Endothelial cell of umbilical vein (primary cell): ENCODE data around the gene CNKSR2. TPM values are rescaled to one million over a fixed set of nuclear protein-coding genes. Genes with fewer than 3 reads are reported as not detected.
A peak's percentile ranks its signal among the peaks of the same experiment; 100 is the strongest.

Source experiments
- Bru-seq: library from RNA; stranded (reverse); fragments of 400-500 nt; gene quantifications from one replicate; lab custom pipeline; 2021; lab: Mats Ljungman, UMichigan
- BruChase-seq, 2 experiments: library from RNA; stranded (reverse); fragments of 400-500 nt; gene quantifications; one replicate each; lab custom pipeline; 2021; lab: Mats Ljungman, UMichigan
- BruUV-seq: library from RNA; stranded (reverse); fragments of 400-500 nt; replicated peaks from 2 replicates; lab custom pipeline; 2021; lab: Mats Ljungman, UMichigan
- CTCF ChIA-PET: fragments of 300-600, 350-600 bp; sonication (Branson Sonifier 250); formaldehyde crosslinking; loops from one replicate; lab custom pipeline; 2021; ENCODE audit warnings: antibody characterized with exemption, inconsistent platforms; lab: Charles Lee
- POLR2A ChIA-PET: fragments of 300-600, 350-600 bp; sonication (Branson Sonifier 250); formaldehyde crosslinking; loops from one replicate; lab custom pipeline; 2021; ENCODE audit warnings: antibody characterized with exemption, inconsistent platforms; lab: Charles Lee
- DNase-seq: peaks from one replicate; pipeline ENCODE4 v3.0.0-alpha.2; 2011; ENCODE audit warnings: low read depth, low spot score
- FAIRE-seq: peaks from 2 replicates; lab custom pipeline; 2011; peaks lifted over from hg19 to GRCh38; lab: Jason Lieb, UNC
- H2AFZ ChIP-seq: 2 replicates; pipeline ENCODE4 v1.6.0; 2012; ENCODE audit warnings: low read depth, low read length, control low read depth, inconsistent platforms
- H3K27ac ChIP-seq: 2 replicates; pipeline ENCODE4 v1.5.1; 2011; ENCODE audit warnings: low read depth, mild to moderate bottlenecking, control low read depth, low read length, moderate library complexity; ENCODE audit not compliant: insufficient read depth
- H3K27me3 ChIP-seq, 2 experiments: 2 replicates each; pipeline versions ENCODE4 v1.6.0 to v1.6.1; 2011; ENCODE audit warnings: low read length in 2 of 2, mixed read lengths in 1 of 2; ENCODE audit not compliant: control insufficient read depth in 2 of 2, insufficient read depth in 2 of 2
- H3K36me3 ChIP-seq, 2 experiments: 2 replicates in 1 of 2; 3 replicates in 1 of 2; pipeline ENCODE4 v1.5.1; 2011; ENCODE audit warnings: low read length in 2 of 2, mild to moderate bottlenecking in 1 of 2, moderate library complexity in 1 of 2; ENCODE audit not compliant: control insufficient read depth in 2 of 2, insufficient read depth in 2 of 2; ENCODE audit errors: extremely low read depth in 1 of 2
- H3K4me1 ChIP-seq: 3 replicates; pipeline ENCODE4 v1.5.1; 2011; ENCODE audit warnings: mild to moderate bottlenecking, low read length; ENCODE audit not compliant: control insufficient read depth, insufficient read depth; ENCODE audit errors: extremely low read depth
- H3K4me2 ChIP-seq: 2 replicates; pipeline ENCODE4 v1.6.1; 2011; ENCODE audit warnings: low read length, control low read depth, mixed read lengths; ENCODE audit not compliant: insufficient read depth
- H3K4me3 ChIP-seq, 3 experiments: fragments of 200-600 bp in 1 of 3; sonication (generic), shearing (Covaris generic) in 1 of 3; replicated peaks in 1 of 3; 2 replicates each; pipeline ENCODE4 v1.5.1; 2011 to 2016; ENCODE audit warnings: control low read depth in 3 of 3, low read length in 3 of 3, mild to moderate bottlenecking in 2 of 3, inconsistent platforms in 1 of 3, low read depth in 1 of 3, moderate library complexity in 1 of 3; ENCODE audit not compliant: insufficient read depth in 1 of 3
- H3K79me2 ChIP-seq: 2 replicates; pipeline ENCODE4 v1.6.0; 2012; ENCODE audit warnings: low read length, inconsistent platforms; ENCODE audit not compliant: control insufficient read depth, insufficient read depth
- H3K9ac ChIP-seq: replicated peaks from 2 replicates; pipeline ENCODE3; 2011; ENCODE audit warnings: low read length, control low read depth; ENCODE audit not compliant: insufficient read depth; ENCODE audit errors: extremely low read depth
- H3K9me1 ChIP-seq: replicated peaks from 3 replicates; pipeline ENCODE4 v1.6.0; 2011; ENCODE audit warnings: mild to moderate bottlenecking, low read length; ENCODE audit not compliant: control insufficient read depth, insufficient read depth; ENCODE audit errors: extremely low read depth
- H3K9me3 ChIP-seq: replicated peaks from 2 replicates; pipeline ENCODE4 v1.5.1; 2012; ENCODE audit warnings: low read length, inconsistent platforms; ENCODE audit not compliant: control insufficient read depth, insufficient read depth
- H4K20me1 ChIP-seq: replicated peaks from 2 replicates; pipeline ENCODE3; 2011; ENCODE audit warnings: mild to moderate bottlenecking, low read length; ENCODE audit not compliant: control insufficient read depth, insufficient read depth; ENCODE audit errors: extremely low read depth
- EZH2 ChIP-seq: IDR thresholded peaks from 2 replicates; pipeline ENCODE4 v1.6.1; 2012; ENCODE audit warnings: borderline replicate concordance, low read depth, mild to moderate bottlenecking, moderate library complexity, low read length, inconsistent platforms; ENCODE audit not compliant: severe bottlenecking
- FOS ChIP-seq: IDR thresholded peaks from 2 replicates; pipeline ENCODE4 v1.6.1; 2011; ENCODE audit warnings: mild to moderate bottlenecking, low read length, moderate library complexity, borderline replicate concordance; ENCODE audit not compliant: insufficient read depth
- GATA2 ChIP-seq: IDR thresholded peaks from 2 replicates; pipeline ENCODE4 v1.7.0; 2011; ENCODE audit warnings: low read depth, mild to moderate bottlenecking, moderate library complexity, mixed read lengths, low read length; ENCODE audit not compliant: insufficient read length, insufficient read depth
- JUN ChIP-seq: IDR thresholded peaks from 2 replicates; pipeline ENCODE4 v1.6.1; 2011; ENCODE audit warnings: borderline replicate concordance, low read depth; ENCODE audit not compliant: insufficient read length, insufficient read depth
- MAX ChIP-seq: IDR thresholded peaks from 2 replicates; pipeline ENCODE4 v1.6.1; 2011; ENCODE audit not compliant: insufficient read depth, insufficient read length
- MYC ChIP-seq: IDR thresholded peaks from one replicate; pipeline ENCODE4 v1.6.1; 2011; ENCODE audit warnings: mild to moderate bottlenecking, low read depth, low read length
- POLR2A ChIP-seq: IDR thresholded peaks from 2 replicates; pipeline ENCODE4 v1.6.1; 2012; ENCODE audit warnings: low read depth, mild to moderate bottlenecking, control low read depth, low read length
- POLR2AphosphoS5 ChIP-seq: IDR thresholded peaks from 2 replicates; pipeline ENCODE4 v1.6.1; 2012; ENCODE audit warnings: low read depth, mild to moderate bottlenecking, control low read depth, low read length, moderate library complexity; ENCODE audit not compliant: insufficient read depth
- dilution Hi-C: fragments of 300-500 bp; cut with MboI; formaldehyde crosslinking; loops from one replicate; pipeline ENCODE4 v1.15.0; 2019; ENCODE audit warnings: low sequenced_read_pairs; ENCODE audit not compliant: extremely low pct_ligation_motif_present
- intact Hi-C: fragments of 100-400 bp; cut with micrococcal nuclease; formaldehyde crosslinking; loops from one replicate; pipeline ENCODE4 v1.10.0; 2022
- long read RNA-seq: library from polyadenylated mRNA; stranded (forward); transcript quantifications from one replicate; pipeline ENCODE4 v2.0.0, GENCODE V29; 2021
- polyA minus RNA-seq, 3 experiments: library from RNA; depleted of rRNA, polyadenylated mRNA; stranded (reverse); fragments of >200 nt; gene quantifications; 1 replicate in 1 of 3; 2 replicates in 2 of 3; pipeline ENCODE4 v1.2.3, GENCODE V29; 2011
- polyA plus RNA-seq, 4 experiments: library from polyadenylated mRNA; depleted of rRNA in 3 of 4; stranded (reverse) in 3 of 4; unstranded in 1 of 4; fragments of >200 nt; gene quantifications; 2 replicates each; pipeline versions ENCODE4 v1.2.1 to v1.2.3, GENCODE V29; 2011 to 2012; ENCODE audit warnings: missing spikeins in 1 of 4
- total RNA-seq: library from RNA; stranded (reverse); gene quantifications from 2 replicates; pipeline ENCODE4 v1.2.3, GENCODE V29; 2021
- TF ChIP-seq, protein P1 (sequence below), 2 donors: IDR thresholded peaks; 1 replicate in 1 of 2; 2 replicates in 1 of 2; pipeline ENCODE4 v1.5.1; 2011; ENCODE audit warnings: low read length in 2 of 2, mild to moderate bottlenecking in 2 of 2, moderate library complexity in 2 of 2, control low read depth in 1 of 2, inconsistent platforms in 1 of 2, low read depth in 1 of 2; ENCODE audit not compliant: insufficient read depth in 1 of 2; ENCODE audit errors: extremely low read depth in 1 of 2

CNKSR2 gene
- 0.13 and 0.48 TPM in 2 replicates for total RNA-seq
- polyA plus RNA-seq: not detected in 2 replicates
- polyA plus RNA-seq (2011; cell fraction: cytosol; rRNA removed): 0.03 TPM in 1 of 2 replicates, not detected in the other
- 0.06 and 0.16 TPM in 2 replicates for polyA plus RNA-seq (2011; cell fraction: nucleus; rRNA removed)
- polyA plus RNA-seq (2012): not detected in 2 replicates
- polyA minus RNA-seq: not detected in 2 replicates
- polyA minus RNA-seq (2011; cell fraction: cytosol; rRNA and poly(A)+ RNA removed): not detected
- 0.10 and 0.19 TPM in 2 replicates for polyA minus RNA-seq (2011; cell fraction: nucleus; rRNA and poly(A)+ RNA removed)
- percentile 10 among the genes with signal in this experiment for Bru-seq, nascent RNA
- percentile 4 among the genes with signal in this experiment for BruChase-seq, experiment 1, labeled RNA remaining after a 6-hour chase
- percentile 10 among the genes with signal in this experiment for BruChase-seq, experiment 2, labeled RNA remaining after a 2-hour chase
- long read RNA-seq: 0 reads

- Histone ChIP-seq H3K9ac (no peak within 1 kb of the TSS), H3K36me3 (no peaks in the 10 kb centered on the region), H3K4me1 (peaks cover 3% of the 10 kb centered on the region), H3K27me3 (peaks cover 14 to 36% of the 10 kb centered on the region in 2 experiments), H3K9me1 (no peaks in the 10 kb centered on the region), H3K9me3 (no peaks in the 10 kb centered on the region), H3K4me2 (peak within 1 kb of the TSS; percentile 47), H3K27ac (no peak within 1 kb of the TSS), H3K79me2 (no peaks in the 10 kb centered on the region), H4K20me1 (no peaks in the 10 kb centered on the region), H2AFZ (peak within 1 kb of the TSS; percentile 44), H3K4me3 (peak within 1 kb of the TSS in 1 of 3 experiments; percentile 34)
- peak; percentile 5 for DNase-seq
- no TSS peak for BruUV-seq
- intact Hi-C loops (loop anchor here (10.0 kb wide), 1 partner anchor 600 kb away; no protein-coding TSS in a partner anchor), dilution Hi-C loops (no loop called here)
- TF ChIP-seq MAX: no peak
- TF ChIP-seq EZH2: peak; percentile 86
- no peak for TF ChIP-seq GATA2
- ChIA-PET POLR2A (no interaction called here), CTCF (interaction anchor here (1.0 kb wide), 1 partner anchor 9 kb away, joined by 3 read pairs; no protein-coding TSS in a partner anchor)
- no peak for FAIRE-seq
Measured at GRCh38 chrX:21374163-21374993, at the start of gene CNKSR2. Gene CNKSR2 (plus strand): TSS chrX:21374418. CDS start chrX:21374898, 480 bp downstream.

DNA sequence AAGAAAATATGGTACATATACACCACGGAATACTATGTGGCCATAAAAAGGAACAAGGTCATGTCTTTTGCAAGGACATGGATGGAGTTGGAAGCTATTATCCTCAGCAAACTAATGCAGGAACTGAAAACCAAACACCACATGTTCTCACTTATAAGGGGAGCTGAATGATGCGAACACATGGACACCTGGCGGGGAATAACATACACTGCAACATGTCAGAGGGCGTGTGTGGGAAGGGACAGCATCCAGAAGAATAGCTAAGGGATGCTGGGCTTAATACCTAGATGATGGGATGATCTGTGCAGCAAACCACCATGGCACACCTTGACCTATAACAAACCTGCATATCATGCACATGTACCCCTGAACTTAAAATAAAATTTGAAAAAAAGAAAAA lies 19.5 kb upstream of the CNKSR2 start:
- FAIRE-seq (peak; percentile 24), DNase-seq (no peak)
- H3K36me3 ChIP-seq: no peaks in the 10 kb centered on the region
- H3K27me3 ChIP-seq: no peaks in the 10 kb centered on the region
- no peaks in the 10 kb centered on the region for H4K20me1 ChIP-seq
- no peaks in the 10 kb centered on the region for H3K9me3 ChIP-seq
- H3K4me3 ChIP-seq: no peak overlapping the region
- ChIA-PET CTCF (no interaction called here), POLR2A (no interaction called here)
- no TSS peak for BruUV-seq
- no peak overlapping the region for H3K4me2 ChIP-seq
- no peak overlapping the region for H3K9ac ChIP-seq
- TF ChIP-seq, protein P1, sequence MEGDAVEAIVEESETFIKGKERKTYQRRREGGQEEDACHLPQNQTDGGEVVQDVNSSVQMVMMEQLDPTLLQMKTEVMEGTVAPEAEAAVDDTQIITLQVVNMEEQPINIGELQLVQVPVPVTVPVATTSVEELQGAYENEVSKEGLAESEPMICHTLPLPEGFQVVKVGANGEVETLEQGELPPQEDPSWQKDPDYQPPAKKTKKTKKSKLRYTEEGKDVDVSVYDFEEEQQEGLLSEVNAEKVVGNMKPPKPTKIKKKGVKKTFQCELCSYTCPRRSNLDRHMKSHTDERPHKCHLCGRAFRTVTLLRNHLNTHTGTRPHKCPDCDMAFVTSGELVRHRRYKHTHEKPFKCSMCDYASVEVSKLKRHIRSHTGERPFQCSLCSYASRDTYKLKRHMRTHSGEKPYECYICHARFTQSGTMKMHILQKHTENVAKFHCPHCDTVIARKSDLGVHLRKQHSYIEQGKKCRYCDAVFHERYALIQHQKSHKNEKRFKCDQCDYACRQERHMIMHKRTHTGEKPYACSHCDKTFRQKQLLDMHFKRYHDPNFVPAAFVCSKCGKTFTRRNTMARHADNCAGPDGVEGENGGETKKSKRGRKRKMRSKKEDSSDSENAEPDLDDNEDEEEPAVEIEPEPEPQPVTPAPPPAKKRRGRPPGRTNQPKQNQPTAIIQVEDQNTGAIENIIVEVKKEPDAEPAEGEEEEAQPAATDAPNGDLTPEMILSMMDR (IDR thresholded peaks at IDR 0.05; ENCODE audit: extremely low read depth in 1 of 2, insufficient read depth in 1 of 2, low read depth in 1 of 2, low read length in 2 of 2): no peak
- TF ChIP-seq POLR2A: no peak
- TF ChIP-seq FOS: no peak
- TF ChIP-seq POLR2AphosphoS5: no peak
- TF ChIP-seq GATA2: no peak
- no peak for TF ChIP-seq JUN
- TF ChIP-seq MAX: no peak
- TF ChIP-seq MYC: no peak
- TF ChIP-seq EZH2: no peak
- intact Hi-C loops: no loop called here
- H3K27ac ChIP-seq: no peak overlapping the region
- H3K9me1 ChIP-seq: no peaks in the 10 kb centered on the region
- dilution Hi-C loops: no loop called here
- H3K4me1 ChIP-seq: no peaks in the 10 kb centered on the region
- no peak overlapping the region for H2AFZ ChIP-seq
- H3K79me2 ChIP-seq: no peaks in the 10 kb centered on the region
